Panc1 (cell line): ENCODE measurements around the gene FGF2. TPM values are rescaled to one million over a fixed set of nuclear protein-coding genes. Genes with fewer than 3 reads are reported as not detected.

Source experiments
- ATAC-seq: fragments of 200-7000 bp; cut with Tn5 transposase; 2 replicates; pipeline ENCODE4 v1.9.1; 2020; ENCODE audit warnings: mild to moderate bottlenecking, moderate library complexity
- BruUV-seq: library from RNA; stranded (reverse); fragments of 400-500 nt; replicated peaks from 2 replicates; lab custom pipeline; 2021; lab: Mats Ljungman, UMichigan
- CTCF ChIA-PET: fragments of 300-600 bp; sonication (Branson Sonifier 250); formaldehyde crosslinking; loops from one replicate; lab custom pipeline; 2022; ENCODE audit warnings: antibody characterized with exemption; lab: Charles Lee
- POLR2A ChIA-PET: fragments of 300-600 bp; sonication (Branson Sonifier 250); formaldehyde crosslinking; loops from one replicate; lab custom pipeline; 2022; ENCODE audit warnings: antibody characterized with exemption; lab: Charles Lee
- DNase-seq: peaks from one replicate; pipeline ENCODE4 v3.0.0-alpha.2; 2010; ENCODE audit warnings: low read depth, low spot score
- H3K27ac ChIP-seq: 2 replicates; pipeline ENCODE4 v1.5.1; 2011; ENCODE audit warnings: mild to moderate bottlenecking, low read length, inconsistent platforms
- H3K27me3 ChIP-seq: fragments of 200-500 bp; sonication (Bioruptor generic); 2 replicates; pipeline ENCODE4 v1.6.0; 2014; ENCODE audit warnings: low read length, inconsistent platforms; ENCODE audit not compliant: control insufficient read depth, insufficient read depth
- H3K36me3 ChIP-seq: fragments of 200-500 bp; sonication (Bioruptor generic); 2 replicates; pipeline ENCODE4 v1.5.1; 2014; ENCODE audit warnings: inconsistent platforms, mild to moderate bottlenecking, low read length, moderate library complexity; ENCODE audit not compliant: control insufficient read depth, insufficient read depth
- H3K4me1 ChIP-seq: 2 replicates; pipeline ENCODE4 v1.5.1; 2011; ENCODE audit warnings: inconsistent platforms, mild to moderate bottlenecking, low read length, moderate library complexity; ENCODE audit not compliant: control insufficient read depth, insufficient read depth
- H3K4me3 ChIP-seq, 2 experiments: 2 replicates each; pipeline ENCODE4 v1.5.1; 2011 to 2012; ENCODE audit warnings: low read depth in 2 of 2, low read length in 2 of 2, mild to moderate bottlenecking in 2 of 2, inconsistent platforms in 1 of 2, moderate library complexity in 1 of 2
- H3K9me3 ChIP-seq: fragments of 200-500 bp; sonication (Bioruptor generic); 2 replicates; pipeline ENCODE4 v1.5.1; 2014; ENCODE audit warnings: low read depth, mild to moderate bottlenecking, inconsistent platforms, low read length, moderate library complexity; ENCODE audit not compliant: control insufficient read depth, insufficient read depth
- POLR2AphosphoS5 ChIP-seq: IDR thresholded peaks from 2 replicates; pipeline ENCODE4 v1.6.1; 2012; ENCODE audit warnings: mild to moderate bottlenecking, low read depth, low read length, moderate library complexity
- SIN3A ChIP-seq: IDR thresholded peaks from 2 replicates; pipeline ENCODE4 v1.6.1; 2012; ENCODE audit warnings: low read depth, mild to moderate bottlenecking, low read length, moderate library complexity, borderline replicate concordance; ENCODE audit not compliant: insufficient read depth
- TCF7L2 ChIP-seq: IDR thresholded peaks from 2 replicates; pipeline ENCODE4 v1.6.1; 2011; ENCODE audit warnings: mild to moderate bottlenecking, low read depth, low read length, inconsistent platforms
- in situ Hi-C: cut with HindIII; loops from 2 replicates; pipeline ENCODE4 v1.10.0; 2016; ENCODE audit warnings: low sequenced_read_pairs, low pct_unique_long_range_greater_than_20kb
- intact Hi-C: fragments of 100-400 bp; cut with micrococcal nuclease; formaldehyde crosslinking; loops from one replicate; pipeline ENCODE4 v1.10.0; 2022; ENCODE audit not compliant: unreplicated experiment
- total RNA-seq: library from RNA; stranded (reverse); gene quantifications from one replicate; pipeline ENCODE4 v1.2.1, GENCODE V29; 2021; ENCODE audit not compliant: unreplicated experiment
- TF ChIP-seq, protein P1 (sequence below): fragments of 450-650 bp; IDR thresholded peaks from 2 replicates; pipeline ENCODE4 v1.5.1; 2017; ENCODE audit warnings: mild to moderate bottlenecking
- TF ChIP-seq, protein P2 (sequence below), 2 experiments: IDR thresholded peaks; 2 replicates each; pipeline ENCODE4 v1.6.1; 2011 to 2012; ENCODE audit warnings: low read depth in 2 of 2, control low read depth in 1 of 2, low read length in 1 of 2, mild to moderate bottlenecking in 1 of 2, moderate library complexity in 1 of 2; ENCODE audit not compliant: insufficient read depth in 1 of 2

Gene FGF2
- total RNA-seq, 1 experiment from 2014 or later, result 21.7 TPM

DNA sequence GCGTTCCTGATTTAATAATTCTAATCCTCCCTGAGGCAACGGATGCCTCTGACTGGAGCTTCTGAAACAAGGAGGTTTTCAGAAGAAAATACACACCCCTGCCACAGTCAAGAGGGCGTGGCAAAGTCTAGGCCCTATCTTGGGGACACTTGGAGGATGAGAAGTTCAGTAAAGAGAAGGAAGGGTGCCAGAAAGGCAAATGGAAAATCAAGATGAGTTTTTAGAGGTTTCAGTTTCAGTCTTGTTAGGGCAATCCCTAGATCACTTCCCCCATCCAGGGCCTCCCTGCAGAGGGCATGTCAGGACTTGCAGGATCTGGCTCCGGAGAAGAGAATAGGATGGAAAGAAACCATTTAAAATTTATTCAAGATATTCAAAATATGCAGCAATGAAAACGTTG, 28.5 kb upstream of the FGF2 start:
- H3K4me1 ChIP-seq, result peaks cover 5% of the 10 kb centered on the region; the same call in 1 of the 2 replicates
- intact Hi-C loops (no loop called here), in situ Hi-C loops (no loop called here)
- TF ChIP-seq, protein P1, sequence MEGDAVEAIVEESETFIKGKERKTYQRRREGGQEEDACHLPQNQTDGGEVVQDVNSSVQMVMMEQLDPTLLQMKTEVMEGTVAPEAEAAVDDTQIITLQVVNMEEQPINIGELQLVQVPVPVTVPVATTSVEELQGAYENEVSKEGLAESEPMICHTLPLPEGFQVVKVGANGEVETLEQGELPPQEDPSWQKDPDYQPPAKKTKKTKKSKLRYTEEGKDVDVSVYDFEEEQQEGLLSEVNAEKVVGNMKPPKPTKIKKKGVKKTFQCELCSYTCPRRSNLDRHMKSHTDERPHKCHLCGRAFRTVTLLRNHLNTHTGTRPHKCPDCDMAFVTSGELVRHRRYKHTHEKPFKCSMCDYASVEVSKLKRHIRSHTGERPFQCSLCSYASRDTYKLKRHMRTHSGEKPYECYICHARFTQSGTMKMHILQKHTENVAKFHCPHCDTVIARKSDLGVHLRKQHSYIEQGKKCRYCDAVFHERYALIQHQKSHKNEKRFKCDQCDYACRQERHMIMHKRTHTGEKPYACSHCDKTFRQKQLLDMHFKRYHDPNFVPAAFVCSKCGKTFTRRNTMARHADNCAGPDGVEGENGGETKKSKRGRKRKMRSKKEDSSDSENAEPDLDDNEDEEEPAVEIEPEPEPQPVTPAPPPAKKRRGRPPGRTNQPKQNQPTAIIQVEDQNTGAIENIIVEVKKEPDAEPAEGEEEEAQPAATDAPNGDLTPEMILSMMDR, result no peak
- TF ChIP-seq POLR2AphosphoS5 (no peak), TCF7L2 (no peak), SIN3A (no peak)
- TF ChIP-seq, protein P2, sequence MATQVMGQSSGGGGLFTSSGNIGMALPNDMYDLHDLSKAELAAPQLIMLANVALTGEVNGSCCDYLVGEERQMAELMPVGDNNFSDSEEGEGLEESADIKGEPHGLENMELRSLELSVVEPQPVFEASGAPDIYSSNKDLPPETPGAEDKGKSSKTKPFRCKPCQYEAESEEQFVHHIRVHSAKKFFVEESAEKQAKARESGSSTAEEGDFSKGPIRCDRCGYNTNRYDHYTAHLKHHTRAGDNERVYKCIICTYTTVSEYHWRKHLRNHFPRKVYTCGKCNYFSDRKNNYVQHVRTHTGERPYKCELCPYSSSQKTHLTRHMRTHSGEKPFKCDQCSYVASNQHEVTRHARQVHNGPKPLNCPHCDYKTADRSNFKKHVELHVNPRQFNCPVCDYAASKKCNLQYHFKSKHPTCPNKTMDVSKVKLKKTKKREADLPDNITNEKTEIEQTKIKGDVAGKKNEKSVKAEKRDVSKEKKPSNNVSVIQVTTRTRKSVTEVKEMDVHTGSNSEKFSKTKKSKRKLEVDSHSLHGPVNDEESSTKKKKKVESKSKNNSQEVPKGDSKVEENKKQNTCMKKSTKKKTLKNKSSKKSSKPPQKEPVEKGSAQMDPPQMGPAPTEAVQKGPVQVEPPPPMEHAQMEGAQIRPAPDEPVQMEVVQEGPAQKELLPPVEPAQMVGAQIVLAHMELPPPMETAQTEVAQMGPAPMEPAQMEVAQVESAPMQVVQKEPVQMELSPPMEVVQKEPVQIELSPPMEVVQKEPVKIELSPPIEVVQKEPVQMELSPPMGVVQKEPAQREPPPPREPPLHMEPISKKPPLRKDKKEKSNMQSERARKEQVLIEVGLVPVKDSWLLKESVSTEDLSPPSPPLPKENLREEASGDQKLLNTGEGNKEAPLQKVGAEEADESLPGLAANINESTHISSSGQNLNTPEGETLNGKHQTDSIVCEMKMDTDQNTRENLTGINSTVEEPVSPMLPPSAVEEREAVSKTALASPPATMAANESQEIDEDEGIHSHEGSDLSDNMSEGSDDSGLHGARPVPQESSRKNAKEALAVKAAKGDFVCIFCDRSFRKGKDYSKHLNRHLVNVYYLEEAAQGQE (IDR thresholded peaks at IDR 0.05; ENCODE audit: insufficient read depth in 1 of 2, low read depth in 2 of 2, low read length in 1 of 2), result no peak
- no peaks in the 10 kb centered on the region for H3K9me3 ChIP-seq
- no peaks in the 10 kb centered on the region for H3K36me3 ChIP-seq
- no peak for DNase-seq
- H3K27me3 ChIP-seq, result no peaks in the 10 kb centered on the region
- ChIA-PET CTCF (no interaction called here), POLR2A (no interaction called here)
- no TSS peak for BruUV-seq
- peak; percentile 71; the same call in 1 of the 2 replicates for ATAC-seq
- H3K27ac ChIP-seq, result peak overlapping the region; percentile 72; the same call in 1 of the 2 replicates
- H3K4me3 ChIP-seq, result peak overlapping the region in 1 of 2 experiments; percentile 16; a peak in 2 of 4 replicates

DNA sequence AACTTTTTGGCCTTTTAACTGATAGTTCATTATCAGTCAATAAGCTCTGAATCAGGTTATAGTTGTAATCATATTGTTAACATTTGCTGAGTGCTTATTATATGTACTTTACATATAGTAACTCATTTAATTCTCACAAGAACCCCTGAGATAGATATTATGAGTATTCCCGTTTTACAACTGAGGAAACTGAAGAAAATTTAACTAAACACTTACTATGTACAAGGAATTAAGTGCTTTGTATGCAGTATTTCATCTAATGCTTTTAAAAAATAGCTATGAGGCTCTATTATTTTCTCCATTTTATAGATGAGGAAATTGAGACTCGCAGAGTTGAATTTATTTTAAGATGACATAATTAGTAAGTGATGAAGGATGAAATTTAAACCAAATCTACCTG, 27.7 kb upstream of the FGF2 start:
- no TSS peak for BruUV-seq
- in situ Hi-C loops, result no loop called here
- TF ChIP-seq, protein P2 (IDR thresholded peaks at IDR 0.05; ENCODE audit: insufficient read depth in 1 of 2, low read depth in 2 of 2, low read length in 1 of 2), result no peak
- TF ChIP-seq POLR2AphosphoS5, result no peak
- no peak for TF ChIP-seq TCF7L2
- no peak for TF ChIP-seq SIN3A
- TF ChIP-seq, protein P1, result no peak

More for the DNA sequence above, 27.7 kb upstream of the FGF2 start:
- Histone ChIP-seq H3K4me3 (no peak overlapping the region), H3K27ac (peak overlapping the region; percentile 23; the same call in 1 of the 2 replicates), H3K4me1 (peaks cover 5% of the 10 kb centered on the region; the same call in 1 of the 2 replicates), H3K27me3 (no peaks in the 10 kb centered on the region), H3K9me3 (no peaks in the 10 kb centered on the region), H3K36me3 (no peaks in the 10 kb centered on the region)
- ChIA-PET POLR2A (no interaction called here), CTCF (no interaction called here)
- no peak for ATAC-seq
- DNase-seq, result no peak
- intact Hi-C loops, result no loop called here
